Melanocyte of skin (primary cell): ENCODE results near the gene EID2B. TPM values are rescaled to one million over a fixed set of nuclear protein-coding genes. Genes with fewer than 3 reads are reported as not detected.

ENCODE experiments used
- total RNA-seq, 2 donors: library from RNA; depleted of rRNA; stranded (reverse); fragments of >200 nt; gene quantifications; 2 replicates each; pipeline ENCODE4 v1.2.3, GENCODE V29; 2012

EID2B gene, protein sequence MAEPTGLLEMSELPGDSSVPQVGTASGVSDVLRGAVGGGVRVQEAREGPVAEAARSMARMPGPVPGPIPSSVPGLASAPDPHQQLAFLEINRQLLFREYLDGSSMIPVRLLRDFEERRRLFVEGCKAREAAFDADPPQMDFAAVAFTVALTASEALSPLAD
- 10 to 100 TPM in 1 of 2 donors, 1 to 10 TPM in 1; 5.2 to 10.7 TPM for total RNA-seq

DNA sequence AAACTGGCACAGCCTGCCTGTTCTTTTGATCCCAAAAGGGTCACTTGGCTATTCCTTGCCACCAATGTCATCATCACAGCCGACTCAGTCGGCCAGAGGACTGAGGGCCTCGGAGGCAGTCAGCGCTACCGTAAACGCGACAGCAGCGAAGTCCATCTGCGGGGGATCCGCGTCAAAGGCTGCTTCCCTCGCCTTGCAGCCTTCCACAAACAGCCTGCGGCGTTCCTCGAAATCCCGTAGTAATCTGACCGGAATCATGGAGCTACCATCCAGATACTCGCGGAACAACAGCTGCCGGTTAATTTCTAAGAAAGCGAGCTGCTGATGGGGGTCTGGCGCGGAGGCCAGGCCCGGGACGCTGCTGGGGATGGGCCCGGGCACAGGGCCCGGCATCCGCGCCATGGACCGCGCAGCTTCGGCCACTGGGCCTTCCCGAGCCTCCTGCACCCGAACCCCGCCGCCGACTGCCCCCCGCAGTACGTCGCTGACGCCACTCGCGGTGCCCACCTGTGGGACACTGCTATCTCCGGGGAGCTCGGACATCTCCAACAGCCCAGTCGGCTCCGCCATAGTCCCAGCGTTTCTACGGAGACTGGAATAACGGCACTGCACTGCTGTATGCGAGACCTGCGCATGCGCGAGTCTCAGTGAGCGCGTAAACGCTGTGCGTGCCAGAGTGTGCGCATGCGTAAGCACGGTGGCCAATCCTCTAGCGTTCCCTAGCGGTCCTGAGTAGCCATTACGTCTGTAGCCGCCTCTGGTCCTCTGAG lies at the start of gene EID2B:
EID2B (minus strand) TSS at position 620 of the 770 bp plus-strand sequence; CDS start at position 570, 50 bp downstream.

DNA sequence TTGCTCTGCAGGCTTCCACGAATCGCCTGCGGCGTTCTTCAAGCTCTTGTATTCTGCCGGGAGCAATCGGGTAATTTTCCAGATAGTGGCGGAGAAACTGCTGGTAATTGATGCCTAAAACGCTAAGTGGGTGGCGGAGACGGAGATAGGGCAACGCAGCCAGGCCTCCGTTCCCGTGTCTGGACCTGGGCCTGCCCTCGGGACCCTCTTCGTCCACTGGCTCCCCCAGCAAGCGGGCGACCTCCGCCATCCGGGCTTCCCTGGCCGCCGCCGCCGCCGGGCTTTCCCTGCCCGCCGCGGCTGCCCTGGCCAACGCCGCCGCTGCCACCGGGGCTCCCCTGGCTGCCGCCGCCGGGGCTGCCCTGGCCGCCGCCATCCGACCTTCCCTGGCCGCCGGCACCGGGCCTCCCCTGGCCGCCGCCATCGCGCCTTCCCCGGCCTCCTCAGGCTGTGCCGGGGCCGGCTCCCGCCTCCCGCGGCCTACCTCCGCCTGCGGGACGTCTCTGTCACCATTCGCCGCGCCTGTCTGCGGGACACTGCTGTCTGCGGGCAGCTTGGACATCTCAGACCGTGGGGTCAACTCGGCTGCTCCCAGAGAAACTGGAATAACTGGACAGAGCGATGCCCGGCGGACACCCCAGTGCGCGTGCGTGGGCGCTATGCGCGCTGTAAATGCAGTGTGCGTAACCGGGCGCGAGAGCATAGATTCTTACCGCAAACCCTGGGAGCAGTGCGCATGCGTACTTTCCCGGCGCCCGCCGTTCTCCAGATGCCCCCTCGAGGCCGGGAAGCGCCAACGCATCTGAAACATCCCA lies 7.1 kb upstream of the EID2B start, which contains the start of gene EID2:
EID2 (minus strand) TSS at position 644 of the 815 bp plus-strand sequence; CDS start at position 562, 82 bp downstream.

DNA sequence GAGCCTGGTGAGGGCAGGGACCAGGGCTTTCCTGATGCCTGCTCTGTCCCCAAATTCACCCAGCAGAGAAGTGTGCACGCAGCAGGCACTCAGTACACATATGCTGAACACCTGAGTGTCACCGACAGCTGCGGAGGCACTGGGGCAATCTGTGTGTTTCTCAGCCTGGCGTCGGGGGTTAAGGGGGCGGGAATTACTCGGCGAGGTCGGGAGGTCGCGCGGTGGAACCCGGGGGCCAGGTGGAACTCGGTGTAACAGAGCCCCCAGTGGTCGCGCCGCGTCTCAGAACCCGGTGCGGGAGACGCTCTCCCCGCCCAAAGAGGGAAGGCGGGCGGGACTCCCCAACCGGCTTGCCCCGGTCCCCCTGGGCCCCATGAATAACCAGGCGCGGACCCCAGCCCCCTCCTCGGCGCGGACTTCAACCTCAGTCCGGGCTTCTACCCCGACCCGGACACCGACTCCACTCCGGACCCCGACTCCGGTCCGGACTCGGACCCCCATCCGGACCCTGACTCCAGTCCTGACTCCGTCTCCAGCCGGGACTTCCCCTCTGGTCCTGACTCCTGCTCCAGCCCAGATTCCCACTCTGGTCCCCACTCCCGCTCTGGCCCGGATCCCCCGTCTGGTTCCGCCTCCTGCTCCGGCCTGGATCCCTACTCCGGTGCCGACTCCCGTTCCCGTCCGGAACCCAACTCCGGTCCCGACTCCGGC lies 17.7 kb downstream of the EID2B start, which contains the start of gene SELENOV:
SELENOV (plus strand) TSS at position 300 of the 711 bp plus-strand sequence; CDS start at position 374, 74 bp downstream.

DNA sequence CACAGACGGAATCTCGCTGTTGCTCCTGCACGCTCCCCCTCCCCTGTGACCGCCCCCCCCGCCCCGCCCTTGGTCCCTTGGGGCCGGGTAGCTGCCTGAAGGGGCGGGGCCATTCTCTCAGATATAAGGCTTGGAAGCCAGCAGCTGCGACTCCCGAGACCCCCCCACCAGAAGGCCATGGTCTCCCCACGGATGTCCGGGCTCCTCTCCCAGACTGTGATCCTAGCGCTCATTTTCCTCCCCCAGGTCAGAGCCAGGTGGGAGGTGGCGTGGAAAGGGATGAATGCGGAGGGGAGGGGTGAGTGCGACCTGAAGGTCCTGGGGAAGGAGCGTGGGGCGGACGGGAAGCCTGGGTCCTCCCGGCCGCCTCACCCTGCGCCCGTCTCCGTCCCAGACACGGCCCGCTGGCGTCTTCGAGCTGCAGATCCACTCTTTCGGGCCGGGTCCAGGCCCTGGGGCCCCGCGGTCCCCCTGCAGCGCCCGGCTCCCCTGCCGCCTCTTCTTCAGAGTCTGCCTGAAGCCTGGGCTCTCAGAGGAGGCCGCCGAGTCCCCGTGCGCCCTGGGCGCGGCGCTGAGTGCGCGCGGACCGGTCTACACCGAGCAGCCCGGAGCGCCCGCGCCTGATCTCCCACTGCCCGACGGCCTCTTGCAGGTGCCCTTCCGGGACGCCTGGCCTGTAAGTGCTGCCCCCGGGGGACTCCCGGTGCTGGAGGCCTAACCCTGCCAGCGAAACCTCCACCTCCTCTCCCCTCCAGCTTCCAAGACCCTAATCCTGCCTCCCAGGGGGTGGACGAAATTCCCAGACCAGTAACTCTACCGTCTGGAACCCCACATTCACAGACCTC lies 33.6 kb downstream of the EID2B start, which contains the start of gene DLL3:
DLL3 (plus strand) TSS at position 150 of the 845 bp plus-strand sequence; CDS start at position 178, 28 bp downstream.

Other genes with a start within 250 kb of the EID2B start
- gene IFNL1, start 236.4 kb downstream of the EID2B start, total RNA-seq = not detected
- under 1 TPM; 0.34 to 0.67 TPM for gene LRFN1, start 212.0 kb downstream of the EID2B start, total RNA-seq
- gene GMFG, start 196.8 kb downstream of the EID2B start, total RNA-seq = 1 to 10 TPM in 1 of 2 donors, not detected in 1; 1.0 TPM
- gene SAMD4B, start 190.4 kb downstream of the EID2B start, total RNA-seq = 10 to 100 TPM; 53.9 to 58.2 TPM
- gene PAF1, start 141.7 kb downstream of the EID2B start, total RNA-seq = 10 to 100 TPM; 29.6 to 35.3 TPM
- 10 to 100 TPM; 21.3 to 30.3 TPM for gene MED29, start 141.5 kb downstream of the EID2B start, total RNA-seq
- gene ZFP36, start 126.0 kb downstream of the EID2B start, total RNA-seq = 1 to 10 TPM; 3.7 to 3.8 TPM
- 1 to 10 TPM; 2.8 to 6.0 TPM for gene PLEKHG2, start 120.2 kb downstream of the EID2B start, total RNA-seq
- gene RPS16, start 96.9 kb downstream of the EID2B start, total RNA-seq = 10 to 100 TPM; 19.6 to 51.0 TPM
- gene SUPT5H, start 87.3 kb downstream of the EID2B start, total RNA-seq = 10 to 100 TPM; 64.9 to 75.0 TPM
- gene TIMM50, start 52.0 kb downstream of the EID2B start, total RNA-seq = 100 to 1,000 TPM in 1 of 2 donors, 10 to 100 TPM in 1; 66.4 to 115 TPM
- gene DLL3, start 33.9 kb downstream of the EID2B start, total RNA-seq = 1 to 10 TPM in 1 of 2 donors, under 1 TPM in 1; under 0.01 to 4.3 TPM
- not detected for gene SELENOV, start 17.7 kb downstream of the EID2B start, total RNA-seq
- 1 to 10 TPM; 5.5 to 9.7 TPM for gene EID2, start 7.3 kb upstream of the EID2B start, total RNA-seq
- not detected for gene LGALS13, start 69.7 kb upstream of the EID2B start, total RNA-seq
- gene LGALS16, start 123.1 kb upstream of the EID2B start, total RNA-seq = not detected
- not detected for gene LGALS14, start 171.6 kb upstream of the EID2B start, total RNA-seq
- gene CLC, start 205.2 kb upstream of the EID2B start, total RNA-seq = not detected
- gene LEUTX, start 246.0 kb upstream of the EID2B start, total RNA-seq = not detected